ENCODE results near the gene TNNT2. TPM values are rescaled to one million over a fixed set of nuclear protein-coding genes. Genes with fewer than 3 reads are reported as not detected.

TNNT2 gene
- total and polyA plus RNA-seq, 4 donors, result 0.17 to 0.28 (median 0.25) TPM; not detected in 1

DNA sequence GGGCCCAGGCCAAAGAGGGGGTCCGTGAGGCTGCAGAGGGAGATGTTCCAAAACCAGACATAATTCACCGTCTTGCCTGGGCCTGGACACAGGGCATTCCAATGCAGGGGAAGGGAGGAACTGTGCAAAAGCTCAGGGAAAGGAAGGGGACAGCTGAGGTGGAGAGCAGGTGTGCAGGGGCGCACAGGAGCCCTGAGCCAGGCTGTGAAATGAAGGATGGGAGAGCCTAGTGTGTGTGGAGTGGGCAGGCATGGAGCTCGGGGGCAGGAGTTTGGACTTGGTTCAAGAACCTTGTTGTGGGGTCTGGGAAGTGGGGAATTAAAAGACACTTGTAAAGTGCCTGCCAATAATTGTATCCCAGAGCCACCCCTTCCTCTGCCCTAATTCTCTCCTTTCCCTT lies 41.8 kb upstream of the TNNT2 start:
- H3K36me3 ChIP-seq (ENCODE audit: control insufficient read depth in 4 of 4, insufficient read depth in 3 of 4, low read depth in 1 of 4, low read length in 3 of 4), result no peaks in the 10 kb centered on the region
- H3K9ac ChIP-seq (ENCODE audit: low read depth in 1 of 2, low read length in 2 of 2), result no peak overlapping the region
- no peak overlapping the region for H3K27ac ChIP-seq (ENCODE audit: low read depth in 1 of 2, low read length in 2 of 2)
- no peaks in the 10 kb centered on the region for H3K4me1 ChIP-seq (ENCODE audit: control insufficient read depth in 4 of 4, insufficient read depth in 4 of 4, low read length in 3 of 4)
- H3K27me3 ChIP-seq (ENCODE audit: control insufficient read depth in 4 of 4, insufficient read depth in 4 of 4, low read length in 3 of 4), result no peaks in the 10 kb centered on the region
- no peak overlapping the region for H3K4me3 ChIP-seq (ENCODE audit: low read depth in 1 of 3, low read length in 3 of 3)
- TF ChIP-seq JUND (IDR thresholded peaks at IDR 0.05) (no peak), NR2F2 (IDR thresholded peaks at IDR 0.05) (no peak), RAD21 (IDR thresholded peaks at IDR 0.05) (no peak), SP1 (IDR thresholded peaks at IDR 0.05) (no peak), GABPA (IDR thresholded peaks at IDR 0.05 in 1 of 2, conservative IDR thresholded peaks at IDR 0.05 in 1 of 2) (no peak), HNF4A (conservative IDR thresholded peaks at IDR 0.05) (no peak), TAF1 (conservative IDR thresholded peaks at IDR 0.05) (no peak), FOXA2 (IDR thresholded peaks at IDR 0.05) (no peak), RXRA (IDR thresholded peaks at IDR 0.05) (no peak), EGR1 (IDR thresholded peaks at IDR 0.05; ENCODE audit: low read depth in 2 of 2) (no peak), HNF4G (IDR thresholded peaks at IDR 0.05) (no peak), YY1 (IDR thresholded peaks at IDR 0.05) (no peak), FOXA1 (IDR thresholded peaks at IDR 0.05) (no peak)
- TF ChIP-seq, protein P1, sequence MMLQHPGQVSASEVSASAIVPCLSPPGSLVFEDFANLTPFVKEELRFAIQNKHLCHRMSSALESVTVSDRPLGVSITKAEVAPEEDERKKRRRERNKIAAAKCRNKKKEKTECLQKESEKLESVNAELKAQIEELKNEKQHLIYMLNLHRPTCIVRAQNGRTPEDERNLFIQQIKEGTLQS (IDR thresholded peaks at IDR 0.05), result no peak
- TF ChIP-seq, protein P2, sequence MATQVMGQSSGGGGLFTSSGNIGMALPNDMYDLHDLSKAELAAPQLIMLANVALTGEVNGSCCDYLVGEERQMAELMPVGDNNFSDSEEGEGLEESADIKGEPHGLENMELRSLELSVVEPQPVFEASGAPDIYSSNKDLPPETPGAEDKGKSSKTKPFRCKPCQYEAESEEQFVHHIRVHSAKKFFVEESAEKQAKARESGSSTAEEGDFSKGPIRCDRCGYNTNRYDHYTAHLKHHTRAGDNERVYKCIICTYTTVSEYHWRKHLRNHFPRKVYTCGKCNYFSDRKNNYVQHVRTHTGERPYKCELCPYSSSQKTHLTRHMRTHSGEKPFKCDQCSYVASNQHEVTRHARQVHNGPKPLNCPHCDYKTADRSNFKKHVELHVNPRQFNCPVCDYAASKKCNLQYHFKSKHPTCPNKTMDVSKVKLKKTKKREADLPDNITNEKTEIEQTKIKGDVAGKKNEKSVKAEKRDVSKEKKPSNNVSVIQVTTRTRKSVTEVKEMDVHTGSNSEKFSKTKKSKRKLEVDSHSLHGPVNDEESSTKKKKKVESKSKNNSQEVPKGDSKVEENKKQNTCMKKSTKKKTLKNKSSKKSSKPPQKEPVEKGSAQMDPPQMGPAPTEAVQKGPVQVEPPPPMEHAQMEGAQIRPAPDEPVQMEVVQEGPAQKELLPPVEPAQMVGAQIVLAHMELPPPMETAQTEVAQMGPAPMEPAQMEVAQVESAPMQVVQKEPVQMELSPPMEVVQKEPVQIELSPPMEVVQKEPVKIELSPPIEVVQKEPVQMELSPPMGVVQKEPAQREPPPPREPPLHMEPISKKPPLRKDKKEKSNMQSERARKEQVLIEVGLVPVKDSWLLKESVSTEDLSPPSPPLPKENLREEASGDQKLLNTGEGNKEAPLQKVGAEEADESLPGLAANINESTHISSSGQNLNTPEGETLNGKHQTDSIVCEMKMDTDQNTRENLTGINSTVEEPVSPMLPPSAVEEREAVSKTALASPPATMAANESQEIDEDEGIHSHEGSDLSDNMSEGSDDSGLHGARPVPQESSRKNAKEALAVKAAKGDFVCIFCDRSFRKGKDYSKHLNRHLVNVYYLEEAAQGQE (IDR thresholded peaks at IDR 0.05), result no peak
- TF ChIP-seq, protein P3, sequence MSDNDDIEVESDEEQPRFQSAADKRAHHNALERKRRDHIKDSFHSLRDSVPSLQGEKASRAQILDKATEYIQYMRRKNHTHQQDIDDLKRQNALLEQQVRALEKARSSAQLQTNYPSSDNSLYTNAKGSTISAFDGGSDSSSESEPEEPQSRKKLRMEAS (IDR thresholded peaks at IDR 0.05), result no peak
- TF ChIP-seq, protein P4, sequence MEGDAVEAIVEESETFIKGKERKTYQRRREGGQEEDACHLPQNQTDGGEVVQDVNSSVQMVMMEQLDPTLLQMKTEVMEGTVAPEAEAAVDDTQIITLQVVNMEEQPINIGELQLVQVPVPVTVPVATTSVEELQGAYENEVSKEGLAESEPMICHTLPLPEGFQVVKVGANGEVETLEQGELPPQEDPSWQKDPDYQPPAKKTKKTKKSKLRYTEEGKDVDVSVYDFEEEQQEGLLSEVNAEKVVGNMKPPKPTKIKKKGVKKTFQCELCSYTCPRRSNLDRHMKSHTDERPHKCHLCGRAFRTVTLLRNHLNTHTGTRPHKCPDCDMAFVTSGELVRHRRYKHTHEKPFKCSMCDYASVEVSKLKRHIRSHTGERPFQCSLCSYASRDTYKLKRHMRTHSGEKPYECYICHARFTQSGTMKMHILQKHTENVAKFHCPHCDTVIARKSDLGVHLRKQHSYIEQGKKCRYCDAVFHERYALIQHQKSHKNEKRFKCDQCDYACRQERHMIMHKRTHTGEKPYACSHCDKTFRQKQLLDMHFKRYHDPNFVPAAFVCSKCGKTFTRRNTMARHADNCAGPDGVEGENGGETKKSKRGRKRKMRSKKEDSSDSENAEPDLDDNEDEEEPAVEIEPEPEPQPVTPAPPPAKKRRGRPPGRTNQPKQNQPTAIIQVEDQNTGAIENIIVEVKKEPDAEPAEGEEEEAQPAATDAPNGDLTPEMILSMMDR (IDR thresholded peaks at IDR 0.05; ENCODE audit: low read depth, low read length, missing input control), result no peak
- TF ChIP-seq, protein P5, sequence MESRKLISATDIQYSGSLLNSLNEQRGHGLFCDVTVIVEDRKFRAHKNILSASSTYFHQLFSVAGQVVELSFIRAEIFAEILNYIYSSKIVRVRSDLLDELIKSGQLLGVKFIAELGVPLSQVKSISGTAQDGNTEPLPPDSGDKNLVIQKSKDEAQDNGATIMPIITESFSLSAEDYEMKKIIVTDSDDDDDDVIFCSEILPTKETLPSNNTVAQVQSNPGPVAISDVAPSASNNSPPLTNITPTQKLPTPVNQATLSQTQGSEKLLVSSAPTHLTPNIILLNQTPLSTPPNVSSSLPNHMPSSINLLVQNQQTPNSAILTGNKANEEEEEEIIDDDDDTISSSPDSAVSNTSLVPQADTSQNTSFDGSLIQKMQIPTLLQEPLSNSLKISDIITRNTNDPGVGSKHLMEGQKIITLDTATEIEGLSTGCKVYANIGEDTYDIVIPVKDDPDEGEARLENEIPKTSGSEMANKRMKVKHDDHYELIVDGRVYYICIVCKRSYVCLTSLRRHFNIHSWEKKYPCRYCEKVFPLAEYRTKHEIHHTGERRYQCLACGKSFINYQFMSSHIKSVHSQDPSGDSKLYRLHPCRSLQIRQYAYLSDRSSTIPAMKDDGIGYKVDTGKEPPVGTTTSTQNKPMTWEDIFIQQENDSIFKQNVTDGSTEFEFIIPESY (IDR thresholded peaks at IDR 0.05), result no peak
- WGBS, result 94% methylated on average over 4 of the region's 4 CpGs
- no peaks in the 10 kb centered on the region for H3K9me3 ChIP-seq (ENCODE audit: control insufficient read depth in 4 of 4, low read length in 3 of 4)
- no peak for DNase-seq (ENCODE audit: low spot score)
